ENCODE data around the gene PNMT. TPM values are rescaled to one million over a fixed set of nuclear protein-coding genes. Genes with fewer than 3 reads are reported as not detected.

PNMT gene
- total RNA-seq, 2 experiments from 2014 or later: not detected

DNA sequence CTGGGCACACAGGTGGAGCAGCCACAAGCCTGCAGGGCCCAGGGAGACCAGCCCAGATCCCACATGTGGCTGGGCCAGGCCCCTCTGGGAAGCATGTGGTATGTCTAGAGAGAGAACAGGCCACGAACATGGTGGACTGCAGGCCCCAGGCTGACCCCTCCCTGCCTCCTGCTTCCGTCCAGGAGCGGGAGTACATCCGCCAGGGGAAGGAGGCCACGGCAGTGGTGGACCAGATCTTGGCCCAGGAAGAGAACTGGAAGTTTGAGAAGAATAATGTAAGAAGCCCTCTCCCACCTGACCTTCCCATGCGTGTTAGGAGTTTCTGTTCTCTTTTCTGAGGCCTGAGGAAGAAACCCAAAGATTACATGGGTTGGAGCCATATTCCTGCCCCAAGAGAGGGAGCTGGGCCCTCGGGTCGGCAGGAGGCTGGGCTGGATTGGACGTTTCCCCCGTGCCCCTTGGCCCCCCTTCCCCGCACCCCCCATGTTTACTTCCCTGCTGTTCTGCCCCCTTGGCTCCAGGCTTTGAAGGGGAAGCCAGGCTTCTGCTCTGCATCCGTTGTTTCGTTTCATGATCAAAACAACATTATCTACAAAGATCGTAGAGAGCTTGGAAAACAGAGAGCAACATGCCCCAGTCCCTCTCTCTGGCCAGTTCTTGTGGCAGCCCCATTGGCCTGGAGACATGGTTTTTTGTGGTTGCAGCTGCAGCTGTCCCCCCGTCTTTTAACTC is 8.8 kb upstream of the PNMT start:
- H3K27ac Mint-ChIP-seq: no peak overlapping the region
- no peaks in the 10 kb centered on the region for H3K27me3 Mint-ChIP-seq
- ChIA-PET POLR2A (no interaction called here), CTCF (interaction anchor here (1.6 kb wide), 1 partner anchor 38 kb away, joined by 5 read pairs; no protein-coding TSS in a partner anchor)
- no peak overlapping the region for H3K4me3 Mint-ChIP-seq
- no peak for DNase-seq
- peaks cover 11% of the 10 kb centered on the region for H3K36me3 Mint-ChIP-seq
- no peaks in the 10 kb centered on the region for H3K4me1 Mint-ChIP-seq (ENCODE audit: low read depth)
- intact Hi-C loops (cut with micrococcal nuclease): loop anchor here (2.0 kb wide), 1 partner anchor 19 kb away; no protein-coding TSS in a partner anchor
- H3K9me3 Mint-ChIP-seq: no peaks in the 10 kb centered on the region

DNA sequence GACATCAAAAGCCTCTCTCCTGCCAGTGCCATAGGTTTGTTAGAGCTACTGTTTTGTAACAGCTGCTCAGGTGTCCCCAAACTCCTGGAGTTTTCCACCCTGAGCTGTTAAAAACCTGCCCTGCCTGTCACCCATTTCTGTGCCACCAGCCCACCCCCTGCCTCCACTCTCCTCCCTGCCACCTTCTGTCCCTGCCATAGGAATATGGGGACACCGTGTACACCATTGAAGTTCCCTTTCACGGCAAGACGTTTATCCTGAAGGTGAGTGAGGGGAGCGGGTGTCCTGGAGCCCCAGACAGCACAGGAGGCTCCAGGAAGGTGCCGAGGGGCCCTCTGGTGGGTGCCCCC is 8.3 kb upstream of the PNMT start:
- Mint-ChIP-seq H3K36me3 (peaks cover 10% of the 10 kb centered on the region), H3K9me3 (no peaks in the 10 kb centered on the region), H3K4me3 (no peak overlapping the region), H3K27ac (no peak overlapping the region), H3K4me1 (ENCODE audit: low read depth) (no peaks in the 10 kb centered on the region), H3K27me3 (no peaks in the 10 kb centered on the region)
- no peak for DNase-seq
- intact Hi-C loops (cut with micrococcal nuclease): no loop called here
- CTCF ChIA-PET: interaction anchor here (1.6 kb wide), 1 partner anchor 38 kb away, joined by 5 read pairs; no protein-coding TSS in a partner anchor
- POLR2A ChIA-PET: no interaction called here

DNA sequence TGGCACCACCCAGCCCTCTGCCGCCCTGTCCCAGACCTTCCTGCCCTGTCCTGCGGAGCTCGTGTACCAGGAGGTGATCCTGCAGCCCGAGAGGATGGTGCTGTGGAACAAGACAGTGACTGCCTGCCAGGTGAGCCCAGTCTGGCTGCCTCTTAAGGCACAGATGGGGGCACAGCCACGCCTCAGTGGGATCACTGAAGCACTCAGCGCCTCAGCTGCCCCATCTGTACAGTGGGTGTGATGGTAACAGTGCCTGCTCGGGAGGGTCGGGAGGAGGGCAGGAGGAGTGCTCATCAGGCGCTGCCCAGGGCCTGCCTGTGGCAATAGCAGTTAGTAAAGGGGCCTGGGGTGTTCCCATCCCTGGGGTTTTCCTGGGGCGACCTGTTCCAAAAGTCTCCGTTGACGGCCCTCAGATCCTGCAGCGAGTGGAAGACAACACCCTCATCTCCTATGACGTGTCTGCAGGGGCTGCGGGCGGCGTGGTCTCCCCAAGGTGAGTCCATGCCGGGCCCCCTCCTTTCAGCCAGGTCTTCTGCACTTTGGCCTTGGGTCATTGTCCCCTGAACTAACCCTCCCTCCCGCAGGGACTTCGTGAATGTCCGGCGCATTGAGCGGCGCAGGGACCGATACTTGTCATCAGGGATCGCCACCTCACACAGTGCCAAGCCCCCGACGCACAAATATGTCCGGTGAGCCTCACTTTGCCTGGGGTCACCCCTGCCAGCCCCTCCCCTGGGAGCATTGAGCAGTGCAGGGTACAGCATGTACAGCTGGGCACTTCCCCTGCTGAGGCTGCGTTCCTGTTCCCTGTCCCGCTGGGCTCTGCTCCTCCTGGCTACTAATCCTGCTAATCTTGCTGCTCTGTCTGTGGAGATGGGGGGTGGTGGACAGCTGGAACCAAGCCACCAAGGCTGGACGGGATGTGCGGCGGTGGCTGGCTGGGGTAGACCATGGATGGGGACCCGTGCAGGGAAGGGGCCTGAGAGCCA is 7.6 kb upstream of the PNMT start:
- no peak for DNase-seq
- no peak overlapping the region for H3K4me3 Mint-ChIP-seq
- intact Hi-C loops (cut with micrococcal nuclease): no loop called here
- peaks cover 9% of the 10 kb centered on the region for H3K36me3 Mint-ChIP-seq
- no peak overlapping the region for H3K27ac Mint-ChIP-seq
- ChIA-PET CTCF (interaction anchor here (1.6 to 3.1 kb wide), 2 partner anchors 7 to 39 kb away, joined by 5 to 12 read pairs; no protein-coding TSS in a partner anchor), POLR2A (no interaction called here)
- H3K9me3 Mint-ChIP-seq: no peaks in the 10 kb centered on the region
- peaks cover 1% of the 10 kb centered on the region for H3K27me3 Mint-ChIP-seq
- no peaks in the 10 kb centered on the region for H3K4me1 Mint-ChIP-seq (ENCODE audit: low read depth)

DNA sequence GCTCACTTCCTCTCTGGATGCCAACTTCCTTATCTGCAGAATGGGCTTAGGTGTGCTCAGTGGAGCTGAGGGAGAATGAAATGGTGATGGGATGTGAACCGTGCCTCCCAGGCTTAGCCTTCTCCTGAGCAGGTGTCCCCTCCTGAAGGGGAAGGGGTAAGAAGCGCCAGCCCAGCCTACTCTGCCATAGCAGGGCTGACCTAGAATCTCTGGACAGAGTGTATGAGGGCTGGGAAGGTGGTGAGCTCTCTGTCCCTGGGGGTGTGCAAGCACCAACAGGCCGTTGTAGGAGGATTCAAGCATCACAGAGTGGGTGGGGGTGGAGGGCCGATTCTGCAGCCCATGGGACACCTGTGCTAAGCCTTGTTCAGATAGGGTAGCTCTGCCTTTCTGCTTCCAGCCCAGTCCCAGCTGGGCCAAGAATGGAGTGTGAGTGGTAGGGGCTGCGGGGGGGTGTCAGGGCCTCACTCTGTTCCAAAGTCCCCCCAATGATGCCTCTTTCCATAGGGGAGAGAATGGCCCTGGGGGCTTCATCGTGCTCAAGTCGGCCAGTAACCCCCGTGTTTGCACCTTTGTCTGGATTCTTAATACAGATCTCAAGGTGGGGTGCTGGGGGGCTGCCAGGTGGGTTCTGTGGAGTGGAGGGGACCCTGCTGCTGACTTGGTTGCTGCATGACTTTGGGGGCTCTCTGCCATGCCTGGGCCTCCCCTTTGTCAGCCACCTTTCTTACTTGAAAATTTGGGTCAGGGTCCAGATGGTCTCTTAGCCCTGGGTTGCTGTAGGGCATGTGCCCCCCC is 6.3 kb upstream of the PNMT start:
- DNase-seq: no peak
- no peaks in the 10 kb centered on the region for H3K9me3 Mint-ChIP-seq
- peaks cover 9% of the 10 kb centered on the region for H3K36me3 Mint-ChIP-seq
- H3K4me3 Mint-ChIP-seq: no peak overlapping the region
- peaks cover 12% of the 10 kb centered on the region for H3K27me3 Mint-ChIP-seq
- ChIA-PET POLR2A (no interaction called here), CTCF (interaction anchor here (3.1 kb wide), 1 partner anchor 9 kb away, joined by 12 read pairs; no protein-coding TSS in a partner anchor)
- intact Hi-C loops (cut with micrococcal nuclease): no loop called here
- no peaks in the 10 kb centered on the region for H3K4me1 Mint-ChIP-seq (ENCODE audit: low read depth)
- H3K27ac Mint-ChIP-seq: no peak overlapping the region

DNA sequence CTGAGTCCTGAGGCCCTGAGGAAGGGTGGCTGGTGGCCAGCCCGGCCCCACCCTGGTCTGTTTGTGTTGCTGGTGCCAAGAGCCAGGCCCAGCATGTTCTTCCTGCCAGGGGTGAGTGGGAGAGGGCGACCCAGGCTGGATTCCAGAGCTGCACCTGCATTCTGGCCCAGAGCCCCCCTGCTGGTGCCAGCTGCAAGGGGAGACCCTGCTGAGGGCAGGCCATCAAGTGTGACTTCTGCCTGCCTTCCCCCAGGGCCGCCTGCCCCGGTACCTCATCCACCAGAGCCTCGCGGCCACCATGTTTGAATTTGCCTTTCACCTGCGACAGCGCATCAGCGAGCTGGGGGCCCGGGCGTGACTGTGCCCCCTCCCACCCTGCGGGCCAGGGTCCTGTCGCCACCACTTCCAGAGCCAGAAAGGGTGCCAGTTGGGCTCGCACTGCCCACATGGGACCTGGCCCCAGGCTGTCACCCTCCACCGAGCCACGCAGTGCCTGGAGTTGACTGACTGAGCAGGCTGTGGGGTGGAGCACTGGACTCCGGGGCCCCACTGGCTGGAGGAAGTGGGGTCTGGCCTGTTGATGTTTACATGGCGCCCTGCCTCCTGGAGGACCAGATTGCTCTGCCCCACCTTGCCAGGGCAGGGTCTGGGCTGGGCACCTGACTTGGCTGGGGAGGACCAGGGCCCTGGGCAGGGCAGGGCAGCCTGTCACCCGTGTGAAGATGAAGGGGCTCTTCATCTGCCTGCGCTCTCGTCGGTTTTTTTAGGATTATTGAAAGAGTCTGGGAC is 5.5 kb upstream of the PNMT start:
- H3K9me3 Mint-ChIP-seq: no peaks in the 10 kb centered on the region
- H3K27me3 Mint-ChIP-seq: peaks cover 14% of the 10 kb centered on the region
- no peak overlapping the region for H3K4me3 Mint-ChIP-seq
- ChIA-PET CTCF (interaction anchor here (1.5 to 3.1 kb wide), 2 partner anchors 9 to 39 kb away, joined by 3 to 12 read pairs; no protein-coding TSS in a partner anchor), POLR2A (no interaction called here)
- H3K4me1 Mint-ChIP-seq (ENCODE audit: low read depth): peaks cover under 1% of the 10 kb centered on the region
- H3K36me3 Mint-ChIP-seq: peaks cover 9% of the 10 kb centered on the region
- H3K27ac Mint-ChIP-seq: no peak overlapping the region
- DNase-seq: no peak
- intact Hi-C loops (cut with micrococcal nuclease): no loop called here

DNA sequence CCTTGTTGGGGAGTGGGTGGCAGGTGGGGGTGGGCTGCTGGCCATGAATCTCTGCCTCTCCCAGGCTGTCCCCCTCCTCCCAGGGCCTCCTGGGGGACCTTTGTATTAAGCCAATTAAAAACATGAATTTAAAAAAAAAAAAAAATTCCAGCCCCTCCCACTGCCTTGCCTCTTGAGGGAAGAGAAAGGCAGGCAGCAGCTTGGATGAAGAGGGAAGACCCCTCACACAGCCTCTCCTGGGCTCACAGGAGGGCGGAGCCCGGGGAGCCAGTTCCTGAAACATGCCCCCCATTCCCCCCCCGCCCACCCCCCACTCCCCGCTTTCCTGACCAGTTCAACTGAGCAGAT is 4.9 kb upstream of the PNMT start:
- intact Hi-C loops (cut with micrococcal nuclease): no loop called here
- H3K27ac Mint-ChIP-seq: no peak overlapping the region
- CTCF ChIA-PET: interaction anchor here (1.5 to 3.1 kb wide), 2 partner anchors 10 to 40 kb away, joined by 3 to 12 read pairs; no protein-coding TSS in a partner anchor

DNA sequence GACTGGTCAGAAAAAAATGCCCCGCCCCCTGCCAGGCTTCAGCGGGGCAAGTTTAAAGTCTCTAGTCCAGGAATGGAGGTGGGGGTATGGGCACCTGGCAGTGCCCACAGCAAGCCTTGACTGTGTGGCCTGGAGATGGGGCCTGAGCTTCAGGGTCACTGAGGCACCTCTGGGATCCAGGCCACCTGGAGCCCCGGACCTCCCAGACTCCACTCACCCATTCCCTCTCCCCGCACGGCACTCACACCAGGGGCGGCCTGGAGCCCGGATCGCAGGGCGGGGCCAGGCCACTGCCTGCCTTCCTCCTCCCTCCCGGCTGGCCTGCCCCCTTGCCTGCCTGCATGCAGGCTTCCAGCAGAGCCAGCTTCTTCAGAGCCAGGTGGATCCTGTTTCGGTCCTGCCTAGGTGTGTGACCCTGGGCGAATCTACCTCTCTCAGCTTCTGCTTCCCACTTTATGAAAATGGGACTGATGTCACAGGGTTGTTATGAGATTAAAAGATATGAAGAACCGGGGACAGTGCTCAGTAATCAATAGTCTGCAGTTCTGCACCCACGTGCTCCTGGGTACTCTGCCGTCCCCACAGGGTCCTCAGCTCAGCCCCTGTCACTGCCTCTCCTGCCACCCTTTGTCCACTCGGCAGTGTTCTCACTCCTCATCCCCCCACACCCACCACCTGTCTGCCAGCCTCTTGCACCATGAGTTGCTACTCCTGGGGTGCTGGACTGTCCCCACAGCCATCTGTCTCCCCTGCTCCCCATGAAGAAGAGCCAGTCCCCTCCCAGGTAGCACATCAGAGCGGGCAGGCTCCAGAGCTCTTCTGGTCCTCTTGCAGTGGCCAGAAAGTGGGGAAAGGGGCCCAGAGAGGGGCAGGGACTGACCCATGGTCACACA is 4.3 kb upstream of the PNMT start:
- POLR2A ChIA-PET: interaction anchor here (0.6 to 1.3 kb wide), 2 partner anchors 14 to 99 kb away, joined by 3 to 5 read pairs; no protein-coding TSS in a partner anchor
- no peaks in the 10 kb centered on the region for H3K9me3 Mint-ChIP-seq
- no peak overlapping the region for H3K27ac Mint-ChIP-seq
- peaks cover 9% of the 10 kb centered on the region for H3K36me3 Mint-ChIP-seq
- DNase-seq: no peak
- H3K4me1 Mint-ChIP-seq (ENCODE audit: low read depth): peaks cover 8% of the 10 kb centered on the region
- intact Hi-C loops (cut with micrococcal nuclease): no loop called here
- CTCF ChIA-PET: interaction anchor here (1.5 to 3.2 kb wide), 3 partner anchors 11 to 42 kb away, joined by 3 to 18 read pairs (median 12); no protein-coding TSS in a partner anchor
- H3K27me3 Mint-ChIP-seq: peaks cover 18% of the 10 kb centered on the region
- H3K4me3 Mint-ChIP-seq: no peak overlapping the region

More for the DNA sequence above, 4.9 kb upstream of the PNMT start:
- POLR2A ChIA-PET: interaction anchor here (0.6 kb wide), 1 partner anchor 99 kb away, joined by 5 read pairs; no protein-coding TSS in a partner anchor
- Mint-ChIP-seq H3K4me1 (ENCODE audit: low read depth) (peaks cover 4% of the 10 kb centered on the region), H3K27me3 (peaks cover 14% of the 10 kb centered on the region), H3K4me3 (no peak overlapping the region), H3K36me3 (peaks cover 9% of the 10 kb centered on the region), H3K9me3 (no peaks in the 10 kb centered on the region)
- no peak for DNase-seq

DNA sequence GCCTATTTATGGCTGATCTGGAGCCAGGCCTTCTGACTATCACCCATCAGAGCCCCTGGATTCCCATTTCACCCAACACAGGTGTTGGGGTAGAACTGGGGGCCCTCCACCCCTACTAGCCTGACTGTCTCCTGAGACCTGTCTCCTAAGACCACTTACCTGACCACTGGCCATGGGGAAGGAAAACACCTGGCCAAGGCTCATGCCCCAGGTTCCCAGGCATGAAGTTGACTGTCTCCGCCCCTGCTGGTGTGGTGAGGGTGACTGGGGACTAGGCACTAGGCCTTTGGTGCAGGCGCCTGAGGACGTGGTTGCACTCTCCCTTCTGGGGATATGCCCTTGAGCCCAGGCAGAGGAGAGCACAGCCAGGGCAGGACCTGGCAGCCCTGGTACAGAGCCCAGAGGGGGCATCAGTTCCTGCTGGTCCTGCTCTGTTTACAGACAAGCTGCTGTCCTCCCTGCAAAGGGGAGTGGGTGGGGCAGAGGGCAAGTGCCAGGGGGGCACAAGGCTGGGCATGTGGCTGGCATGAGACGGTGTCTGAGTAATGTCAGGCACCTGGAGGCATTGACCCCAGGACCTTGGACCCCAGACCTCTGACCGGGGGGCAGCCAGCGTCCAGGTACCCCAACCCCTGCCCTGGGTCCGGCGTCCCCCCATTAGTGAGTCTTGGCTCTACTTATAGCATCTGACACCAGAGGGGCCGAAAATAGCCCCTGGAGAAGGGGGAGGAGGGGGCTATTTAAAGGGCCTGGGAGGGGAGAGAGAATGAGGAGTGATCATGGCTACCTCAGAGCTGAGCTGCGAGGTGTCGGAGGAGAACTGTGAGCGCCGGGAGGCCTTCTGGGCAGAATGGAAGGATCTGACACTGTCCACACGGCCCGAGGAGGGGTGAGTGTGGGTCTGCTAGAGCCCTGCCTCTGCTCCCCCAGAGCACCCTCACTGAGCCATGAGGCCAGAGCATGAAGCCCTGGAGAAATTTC is 3.4 kb upstream of the PNMT start, which contains the start of gene TCAP:
Gene TCAP, plus strand, starts transcription at position 769 of the 981 bp plus-strand sequence. Its CDS starts 11 bp downstream, at position 780.
- POLR2A ChIA-PET: interaction anchor here (1.3 kb wide), 1 partner anchor 13 kb away, joined by 3 read pairs; no protein-coding TSS in a partner anchor
- no peak within 1 kb of the TSS for H3K27ac Mint-ChIP-seq

DNA sequence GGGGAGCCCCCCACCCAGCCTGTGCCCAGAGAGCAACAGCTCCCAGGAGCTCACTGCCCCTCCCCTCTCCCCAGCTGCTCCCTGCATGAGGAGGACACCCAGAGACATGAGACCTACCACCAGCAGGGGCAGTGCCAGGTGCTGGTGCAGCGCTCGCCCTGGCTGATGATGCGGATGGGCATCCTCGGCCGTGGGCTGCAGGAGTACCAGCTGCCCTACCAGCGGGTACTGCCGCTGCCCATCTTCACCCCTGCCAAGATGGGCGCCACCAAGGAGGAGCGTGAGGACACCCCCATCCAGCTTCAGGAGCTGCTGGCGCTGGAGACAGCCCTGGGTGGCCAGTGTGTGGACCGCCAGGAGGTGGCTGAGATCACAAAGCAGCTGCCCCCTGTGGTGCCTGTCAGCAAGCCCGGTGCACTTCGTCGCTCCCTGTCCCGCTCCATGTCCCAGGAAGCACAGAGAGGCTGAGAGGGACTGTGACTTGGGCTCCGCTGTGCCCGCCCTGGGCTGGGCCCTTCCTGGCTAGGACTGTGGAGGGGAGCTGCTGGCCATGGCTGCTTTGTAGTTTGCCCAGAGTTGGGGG is 2.5 kb upstream of the PNMT start:
- peaks cover 22% of the 10 kb centered on the region for H3K27me3 Mint-ChIP-seq
- intact Hi-C loops (cut with micrococcal nuclease): no loop called here
- ChIA-PET POLR2A (interaction anchor here (1.3 kb wide), 1 partner anchor 12 kb away, joined by 3 read pairs; no protein-coding TSS in a partner anchor), CTCF (interaction anchor here (0.6 to 3.2 kb wide), 9 partner anchors 10 to 222 kb away, joined by 3 to 18 read pairs (median 5); no protein-coding TSS in a partner anchor)
- peak; percentile 17 for DNase-seq
- H3K9me3 Mint-ChIP-seq: no peaks in the 10 kb centered on the region
- H3K4me3 Mint-ChIP-seq: no peak overlapping the region
- H3K27ac Mint-ChIP-seq: no peak overlapping the region
- peaks cover 8% of the 10 kb centered on the region for H3K4me1 Mint-ChIP-seq (ENCODE audit: low read depth)
- peaks cover 8% of the 10 kb centered on the region for H3K36me3 Mint-ChIP-seq

More for the DNA sequence above, 3.4 kb upstream of the PNMT start, which contains the start of gene TCAP:
- H3K9me3 Mint-ChIP-seq: no peaks in the 10 kb centered on the region
- no peak for DNase-seq
- H3K27me3 Mint-ChIP-seq: peaks cover 22% of the 10 kb centered on the region
- H3K4me3 Mint-ChIP-seq: no peak within 1 kb of the TSS
- peaks cover 8% of the 10 kb centered on the region for H3K4me1 Mint-ChIP-seq (ENCODE audit: low read depth)
- peaks cover 9% of the 10 kb centered on the region for H3K36me3 Mint-ChIP-seq
- CTCF ChIA-PET: interaction anchor here (0.6 to 3.2 kb wide), 6 partner anchors 11 to 223 kb away, joined by 4 to 18 read pairs (median 8); no protein-coding TSS in a partner anchor
- intact Hi-C loops (cut with micrococcal nuclease): no loop called here

Measured in activated CD4-positive, alpha-beta memory T cell treated with anti-CD3 and anti-CD28 coated beads for 36 hours (primary cell).